ENCODE data around the gene SYCP2L.

SYCP2L gene

DNA sequence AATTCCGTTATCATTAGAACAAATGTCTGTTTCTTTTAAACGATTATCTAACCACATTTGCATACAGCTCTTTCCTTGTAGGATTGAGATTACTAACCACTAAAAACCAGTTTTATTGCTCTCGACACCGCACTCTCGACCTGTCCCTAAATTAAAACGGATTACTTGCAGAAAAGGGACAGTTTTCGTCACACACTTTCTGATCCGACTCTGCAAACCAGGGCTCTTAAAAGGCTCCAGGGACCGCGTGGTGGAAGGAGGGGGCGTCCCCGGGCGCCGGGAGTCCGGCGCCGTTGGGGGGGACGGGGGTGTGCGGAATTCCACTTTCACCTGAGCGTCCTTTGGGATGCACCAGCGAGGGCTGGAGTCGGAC lies 49.2 kb upstream of the SYCP2L start (continued):
- TF ChIP-seq GLI4 (tag by site-specific recombination; IDR thresholded peaks at IDR 0.05) = no peak
- TF ChIP-seq ZNF248 (tag by site-specific recombination; IDR thresholded peaks at IDR 0.05) = no peak

GRCh38 chr6:10837995-10838793 lies 48.7 kb upstream of the SYCP2L start, which contains the start of gene MAK:
Gene MAK (minus strand): TSS chr6:10838539. CDS start chr6:10830648, 7,891 bp downstream.
- peaks cover 3% of the 10 kb centered on the region; the same call in 1 of the 2 replicates for H3K4me1 ChIP-seq (ENCODE audit: control insufficient read depth, insufficient read depth, low read length)
- peak within 1 kb of the TSS; percentile 54 for H3K4me3 ChIP-seq (ENCODE audit: low read depth, low read length)
- CTCF ChIA-PET = interaction anchor here (0.6 to 1.6 kb wide), 7 partner anchors 17 to 1532 kb away, joined by 3 to 5 read pairs (median 3); partner anchors contain the start of gene SYCP2L
- H3K9me3 ChIP-seq (ENCODE audit: control insufficient read depth, insufficient read depth, low read depth, low read length) = no peaks in the 10 kb centered on the region
- H3K36me3 ChIP-seq (ENCODE audit: control insufficient read depth in 2 of 2, insufficient read depth in 1 of 2, low read length in 2 of 2) = no peaks in the 10 kb centered on the region
- POLR2A ChIA-PET = interaction anchor here (0.6 to 1.2 kb wide), 6 partner anchors 49 to 357 kb away, joined by 3 to 8 read pairs (median 5); partner anchors contain the start of genes SYCP2L and TMEM14C
- peak within 1 kb of the TSS; percentile 18; the same call in 1 of the 2 replicates for H3K27ac ChIP-seq (ENCODE audit: extremely low read depth, low read depth, low read length)
- peak; percentile 52; the same call in 1 of the 2 replicates for TF ChIP-seq BCL11A (tag by site-specific recombination; IDR thresholded peaks at IDR 0.05; ENCODE audit: low read depth)
- TF ChIP-seq, protein P1, sequence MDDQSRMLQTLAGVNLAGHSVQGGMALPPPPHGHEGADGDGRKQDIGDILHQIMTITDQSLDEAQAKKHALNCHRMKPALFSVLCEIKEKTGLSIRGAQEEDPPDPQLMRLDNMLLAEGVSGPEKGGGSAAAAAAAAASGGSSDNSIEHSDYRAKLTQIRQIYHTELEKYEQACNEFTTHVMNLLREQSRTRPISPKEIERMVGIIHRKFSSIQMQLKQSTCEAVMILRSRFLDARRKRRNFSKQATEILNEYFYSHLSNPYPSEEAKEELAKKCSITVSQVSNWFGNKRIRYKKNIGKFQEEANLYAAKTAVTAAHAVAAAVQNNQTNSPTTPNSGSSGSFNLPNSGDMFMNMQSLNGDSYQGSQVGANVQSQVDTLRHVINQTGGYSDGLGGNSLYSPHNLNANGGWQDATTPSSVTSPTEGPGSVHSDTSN (CRISPR knock-in tag; IDR thresholded peaks at IDR 0.05) = 0 out of 2 replicates have a peak, but pooled peaks have one; percentile 49
- peak; percentile 57; the same call in 1 of the 2 replicates for TF ChIP-seq ZNF501 (tag by site-specific recombination; IDR thresholded peaks at IDR 0.05)
- TF ChIP-seq ZNF341 (tag by site-specific recombination; IDR thresholded peaks at IDR 0.05; ENCODE audit: low read depth) = peak; percentile 53; the same call in 1 of the 2 replicates
- no peak for TF ChIP-seq ZNF513 (tag by site-specific recombination; IDR thresholded peaks at IDR 0.05)
- no peak for TF ChIP-seq ZNF792 (tag by site-specific recombination; IDR thresholded peaks at IDR 0.05)
- TF ChIP-seq ZNF394 (tag by site-specific recombination; IDR thresholded peaks at IDR 0.05; ENCODE audit: borderline replicate concordance) = no peak; the same call in 1 of the 2 replicates
- peak; percentile 76 for TF ChIP-seq ZFHX2 (tag by site-specific recombination; conservative IDR thresholded peaks at IDR 0.05)
- peak; percentile 83 for TF ChIP-seq KLF8 (tag by site-specific recombination; IDR thresholded peaks at IDR 0.05)
- no peak for TF ChIP-seq TCF7L2 (IDR thresholded peaks at IDR 0.05; ENCODE audit: borderline replicate concordance, low read depth, low read length)
- TF ChIP-seq PRDM6 (tag by site-specific recombination; IDR thresholded peaks at IDR 0.05) = no peak
- TF ChIP-seq, protein P2, sequence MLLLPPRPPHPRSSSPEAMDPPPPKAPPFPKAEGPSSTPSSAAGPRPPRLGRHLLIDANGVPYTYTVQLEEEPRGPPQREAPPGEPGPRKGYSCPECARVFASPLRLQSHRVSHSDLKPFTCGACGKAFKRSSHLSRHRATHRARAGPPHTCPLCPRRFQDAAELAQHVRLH (tag by site-specific recombination; IDR thresholded peaks at IDR 0.05) = no peak
- TF ChIP-seq KLF9 (tag by site-specific recombination; IDR thresholded peaks at IDR 0.05; ENCODE audit: low read depth) = peak; percentile 85
- TF ChIP-seq GFI1B (tag by site-specific recombination; IDR thresholded peaks at IDR 0.05) = no peak
- peak; percentile 96 for TF ChIP-seq ZBTB48 (tag by site-specific recombination; IDR thresholded peaks at IDR 0.05)
- no peak for TF ChIP-seq ZNF121 (tag by site-specific recombination; IDR thresholded peaks at IDR 0.05)
- TF ChIP-seq ZNF335 (tag by site-specific recombination; conservative IDR thresholded peaks at IDR 0.05) = peak; percentile 94
- TF ChIP-seq SP2 (tag by site-specific recombination; IDR thresholded peaks at IDR 0.05) = peak; percentile 93
- TF ChIP-seq HOXA7 (CRISPR knock-in tag; IDR thresholded peaks at IDR 0.05; ENCODE audit: borderline replicate concordance) = no peak
- TF ChIP-seq ZNF629 (tag by site-specific recombination; IDR thresholded peaks at IDR 0.05) = no peak
- TF ChIP-seq ZBTB8A (tag by site-specific recombination; IDR thresholded peaks at IDR 0.05) = peak; percentile 96
- TF ChIP-seq SP7 (tag by site-specific recombination; IDR thresholded peaks at IDR 0.05) = no peak
- TF ChIP-seq, protein P3, sequence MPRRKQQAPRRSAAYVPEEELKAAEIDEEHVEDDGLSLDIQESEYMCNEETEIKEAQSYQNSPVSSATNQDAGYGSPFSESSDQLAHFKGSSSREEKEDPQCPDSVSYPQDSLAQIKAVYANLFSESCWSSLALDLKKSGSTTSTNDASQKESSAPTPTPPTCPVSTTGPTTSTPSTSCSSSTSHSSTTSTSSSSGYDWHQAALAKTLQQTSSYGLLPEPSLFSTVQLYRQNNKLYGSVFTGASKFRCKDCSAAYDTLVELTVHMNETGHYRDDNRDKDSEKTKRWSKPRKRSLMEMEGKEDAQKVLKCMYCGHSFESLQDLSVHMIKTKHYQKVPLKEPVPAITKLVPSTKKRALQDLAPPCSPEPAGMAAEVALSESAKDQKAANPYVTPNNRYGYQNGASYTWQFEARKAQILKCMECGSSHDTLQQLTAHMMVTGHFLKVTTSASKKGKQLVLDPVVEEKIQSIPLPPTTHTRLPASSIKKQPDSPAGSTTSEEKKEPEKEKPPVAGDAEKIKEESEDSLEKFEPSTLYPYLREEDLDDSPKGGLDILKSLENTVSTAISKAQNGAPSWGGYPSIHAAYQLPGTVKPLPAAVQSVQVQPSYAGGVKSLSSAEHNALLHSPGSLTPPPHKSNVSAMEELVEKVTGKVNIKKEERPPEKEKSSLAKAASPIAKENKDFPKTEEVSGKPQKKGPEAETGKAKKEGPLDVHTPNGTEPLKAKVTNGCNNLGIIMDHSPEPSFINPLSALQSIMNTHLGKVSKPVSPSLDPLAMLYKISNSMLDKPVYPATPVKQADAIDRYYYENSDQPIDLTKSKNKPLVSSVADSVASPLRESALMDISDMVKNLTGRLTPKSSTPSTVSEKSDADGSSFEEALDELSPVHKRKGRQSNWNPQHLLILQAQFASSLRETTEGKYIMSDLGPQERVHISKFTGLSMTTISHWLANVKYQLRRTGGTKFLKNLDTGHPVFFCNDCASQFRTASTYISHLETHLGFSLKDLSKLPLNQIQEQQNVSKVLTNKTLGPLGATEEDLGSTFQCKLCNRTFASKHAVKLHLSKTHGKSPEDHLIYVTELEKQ (tag by site-specific recombination; IDR thresholded peaks at IDR 0.05; ENCODE audit: borderline replicate concordance) = no peak
